Subcutaneous adipose tissue (tissue), 4 donors: ENCODE data around the gene PTGER1. TPM values are rescaled to one million over a fixed set of nuclear protein-coding genes. Genes with fewer than 3 reads are reported as not detected.

Experiments
- total RNA-seq, 4 donors: library from RNA; depleted of rRNA; stranded (reverse); fragments of >200 nt; gene quantifications; one replicate each; pipeline ENCODE4 v1.1.0, GENCODE V29; 2016
- TF ChIP-seq, protein P1 (sequence below): fragments of 450-650 bp; IDR thresholded peaks from one replicate; pipeline ENCODE4 v1.5.1; 2016; ENCODE audit warnings: low read depth, mild to moderate bottlenecking, control low read depth, antibody characterized with exemption, moderate library complexity

Gene PTGER1
- total RNA-seq, 4 donors from 2014 or later, result 0.49 TPM; not detected in 3

GRCh38 chr19:14516746-14517438 lies 41.7 kb upstream of the PTGER1 start:
- TF ChIP-seq, protein P1, sequence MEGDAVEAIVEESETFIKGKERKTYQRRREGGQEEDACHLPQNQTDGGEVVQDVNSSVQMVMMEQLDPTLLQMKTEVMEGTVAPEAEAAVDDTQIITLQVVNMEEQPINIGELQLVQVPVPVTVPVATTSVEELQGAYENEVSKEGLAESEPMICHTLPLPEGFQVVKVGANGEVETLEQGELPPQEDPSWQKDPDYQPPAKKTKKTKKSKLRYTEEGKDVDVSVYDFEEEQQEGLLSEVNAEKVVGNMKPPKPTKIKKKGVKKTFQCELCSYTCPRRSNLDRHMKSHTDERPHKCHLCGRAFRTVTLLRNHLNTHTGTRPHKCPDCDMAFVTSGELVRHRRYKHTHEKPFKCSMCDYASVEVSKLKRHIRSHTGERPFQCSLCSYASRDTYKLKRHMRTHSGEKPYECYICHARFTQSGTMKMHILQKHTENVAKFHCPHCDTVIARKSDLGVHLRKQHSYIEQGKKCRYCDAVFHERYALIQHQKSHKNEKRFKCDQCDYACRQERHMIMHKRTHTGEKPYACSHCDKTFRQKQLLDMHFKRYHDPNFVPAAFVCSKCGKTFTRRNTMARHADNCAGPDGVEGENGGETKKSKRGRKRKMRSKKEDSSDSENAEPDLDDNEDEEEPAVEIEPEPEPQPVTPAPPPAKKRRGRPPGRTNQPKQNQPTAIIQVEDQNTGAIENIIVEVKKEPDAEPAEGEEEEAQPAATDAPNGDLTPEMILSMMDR, result no peak

DNA sequence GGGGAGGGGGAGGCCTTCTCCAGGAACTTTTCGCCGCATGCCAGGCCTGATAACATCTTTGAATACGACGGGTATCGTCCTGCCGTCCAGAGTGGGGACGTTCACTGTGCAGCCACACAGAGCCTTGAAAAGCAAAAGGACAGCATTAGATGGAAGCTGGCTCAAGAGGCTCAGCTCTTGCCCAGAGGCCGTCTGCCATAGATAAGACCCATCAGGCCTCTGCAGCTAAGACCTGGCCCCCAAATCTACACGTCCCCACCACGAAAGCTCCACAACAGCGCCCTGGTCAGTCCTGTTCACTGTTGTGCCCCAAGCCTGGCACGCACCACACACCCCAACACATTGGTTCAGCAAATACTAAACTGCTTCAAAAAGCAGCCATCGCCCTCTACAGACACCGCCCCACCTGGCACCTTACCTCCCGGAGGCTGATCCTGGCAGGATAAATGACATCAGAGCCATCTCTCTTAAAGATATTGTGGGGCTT lies 40.9 kb upstream of the PTGER1 start:
- TF ChIP-seq, protein P1, result no peak

DNA sequence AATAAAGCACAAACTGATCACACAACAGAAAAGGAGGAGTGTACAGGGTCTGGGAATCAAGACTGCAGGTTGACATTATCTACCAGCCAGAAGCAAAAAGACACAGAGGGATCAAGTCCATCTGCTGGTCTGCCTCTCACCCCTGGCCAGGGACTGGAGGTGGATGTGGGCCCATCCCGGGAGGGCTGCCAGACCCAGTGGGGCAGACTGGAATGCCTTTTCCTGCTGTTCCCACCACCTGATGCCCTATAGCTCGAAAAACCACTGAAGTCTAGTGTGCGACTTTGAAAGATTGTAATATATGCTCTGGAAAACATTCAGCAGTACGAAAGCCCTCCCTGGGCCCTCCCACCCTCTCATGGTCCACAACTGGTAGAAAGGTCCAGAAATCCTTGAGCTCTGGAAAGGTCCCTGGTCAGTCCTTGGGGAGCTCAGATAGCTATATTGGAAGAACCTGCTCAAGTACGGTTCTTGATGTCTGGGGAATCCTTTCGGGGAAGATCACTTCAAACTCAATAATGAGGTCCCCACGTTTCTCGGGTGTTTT lies 40.4 kb upstream of the PTGER1 start:
- TF ChIP-seq, protein P1, result no peak

- TF ChIP-seq, protein P1, result no peak
Observed at GRCh38 chr19:14514215-14514863, 39.2 kb upstream of the PTGER1 start.

GRCh38 chr19:14512406-14512961 lies 37.3 kb upstream of the PTGER1 start:
- TF ChIP-seq, protein P1, result no peak

GRCh38 chr19:14511229-14511593 lies 36.1 kb upstream of the PTGER1 start:
- TF ChIP-seq, protein P1, result no peak
